HG03469 (cell line): ENCODE results near the gene NUDT8.
"Not testable (repeated sequence)": the region's sequence is repeated elsewhere in the genome, so short reads cannot be mapped to it uniquely, and the experiment has no call there.

Experiments
- ATAC-seq: cut with Tn5 transposase; IDR thresholded peaks from one replicate; pipeline ENCODE4 v1.9.1; 2021; ENCODE audit warnings: mild to moderate bottlenecking, moderate library complexity, moderate number of reproducible peaks; ENCODE audit not compliant: unreplicated experiment

Gene NUDT8

DNA sequence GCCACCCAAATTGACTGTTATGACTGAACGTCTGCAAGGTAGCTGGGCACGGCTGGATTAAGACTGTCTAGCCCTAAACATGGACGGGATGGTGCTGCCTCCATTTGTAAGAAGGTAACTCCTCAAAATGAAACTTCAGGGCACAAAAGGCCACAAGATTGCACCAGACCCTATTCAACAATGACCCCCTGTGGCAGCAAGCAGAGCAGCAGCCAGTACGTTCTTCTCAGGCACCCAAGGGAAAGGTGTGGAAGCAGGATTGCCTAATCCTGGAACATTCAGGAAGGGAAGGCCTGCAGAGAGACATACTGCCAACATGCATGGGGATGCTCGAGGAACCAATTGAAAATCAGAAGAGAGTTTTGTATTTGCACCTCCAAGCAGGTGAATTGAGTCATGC, 14.3 kb upstream of the NUDT8 start:
- no peak for ATAC-seq

DNA sequence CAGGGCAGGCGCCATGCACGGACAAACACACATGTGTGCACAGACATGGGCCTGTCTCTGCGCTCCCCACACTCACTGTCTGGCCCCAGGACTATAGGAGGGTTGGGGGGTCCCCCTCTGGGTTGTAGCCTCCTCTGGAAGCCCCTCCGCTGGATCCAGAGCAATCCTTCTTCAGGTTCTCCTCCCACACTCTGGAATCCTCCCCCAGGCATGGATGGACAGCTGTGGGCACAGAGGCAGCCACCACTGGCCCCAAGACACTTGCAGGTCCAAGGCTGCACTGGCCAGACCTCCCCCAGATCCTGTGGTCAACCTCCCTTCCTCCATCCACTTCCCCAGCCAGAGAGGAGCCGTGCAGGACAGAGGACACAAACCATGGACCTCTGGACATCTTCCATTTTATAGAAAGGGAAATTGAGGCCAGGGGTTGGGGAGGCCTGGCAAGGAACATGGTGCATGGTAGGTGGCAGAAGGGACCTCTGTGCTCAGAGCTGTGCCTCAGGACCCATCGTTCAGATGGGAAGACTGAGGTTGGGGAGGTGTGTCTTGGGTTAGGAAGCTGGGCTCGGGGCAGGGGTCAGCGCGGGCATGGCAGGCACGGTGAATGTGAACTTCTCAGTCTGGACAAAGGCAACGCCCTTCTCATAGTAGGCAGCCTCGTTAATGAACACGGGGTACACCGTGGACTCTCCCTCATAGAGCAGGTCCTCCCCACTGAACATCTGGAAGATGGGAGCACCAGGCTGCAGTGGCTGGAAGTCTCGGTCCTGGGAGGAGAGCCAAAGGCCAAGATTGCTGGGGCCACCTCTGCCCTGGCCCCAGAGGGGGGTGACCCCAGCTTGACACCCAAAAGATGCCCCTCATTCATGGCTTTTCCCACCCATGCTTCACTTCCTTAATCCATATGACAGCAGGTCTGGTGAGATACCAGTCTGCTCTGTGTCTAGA, 12.7 kb upstream of the NUDT8 start:
- ATAC-seq, result no peak

DNA sequence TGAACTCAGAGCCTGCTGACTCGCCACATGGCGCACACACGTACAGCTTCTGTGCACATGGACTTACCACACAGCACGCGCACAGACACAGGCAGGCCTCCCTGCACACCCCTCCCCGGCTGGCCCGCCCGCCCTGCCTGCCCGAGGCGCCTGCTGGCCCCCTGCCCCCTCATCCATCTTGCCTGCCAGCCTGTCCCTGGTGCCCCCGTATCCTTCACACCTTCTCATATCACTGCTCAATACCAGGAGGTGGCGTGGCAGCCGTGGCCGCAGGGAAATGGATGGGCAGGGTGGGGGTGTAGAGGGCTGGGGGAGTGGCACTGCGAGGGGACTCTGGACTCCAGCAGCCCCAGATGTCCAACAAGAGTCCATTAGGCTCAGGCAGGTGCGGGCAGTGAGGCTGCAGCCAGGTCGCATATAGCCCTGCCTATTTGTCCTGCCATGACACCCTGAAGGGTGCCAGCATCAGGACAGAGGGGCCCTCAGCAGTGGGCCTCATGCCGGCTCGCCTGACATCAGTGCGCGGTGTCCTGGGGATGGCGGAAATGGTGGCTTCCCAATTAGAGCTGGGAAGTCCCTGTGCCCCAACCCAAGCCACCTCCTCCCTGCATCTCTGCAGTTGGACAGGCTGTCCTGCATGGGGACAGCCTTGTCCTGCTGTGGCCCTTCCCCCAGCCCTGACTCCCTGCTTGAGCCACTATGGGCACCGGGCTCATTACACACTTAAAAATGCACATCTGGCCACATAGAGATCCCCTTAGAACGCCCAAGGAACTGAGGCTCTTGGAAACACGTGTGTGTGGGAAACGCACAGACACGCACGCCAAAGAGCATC, 11.8 kb upstream of the NUDT8 start:
- ATAC-seq, result no peak

DNA sequence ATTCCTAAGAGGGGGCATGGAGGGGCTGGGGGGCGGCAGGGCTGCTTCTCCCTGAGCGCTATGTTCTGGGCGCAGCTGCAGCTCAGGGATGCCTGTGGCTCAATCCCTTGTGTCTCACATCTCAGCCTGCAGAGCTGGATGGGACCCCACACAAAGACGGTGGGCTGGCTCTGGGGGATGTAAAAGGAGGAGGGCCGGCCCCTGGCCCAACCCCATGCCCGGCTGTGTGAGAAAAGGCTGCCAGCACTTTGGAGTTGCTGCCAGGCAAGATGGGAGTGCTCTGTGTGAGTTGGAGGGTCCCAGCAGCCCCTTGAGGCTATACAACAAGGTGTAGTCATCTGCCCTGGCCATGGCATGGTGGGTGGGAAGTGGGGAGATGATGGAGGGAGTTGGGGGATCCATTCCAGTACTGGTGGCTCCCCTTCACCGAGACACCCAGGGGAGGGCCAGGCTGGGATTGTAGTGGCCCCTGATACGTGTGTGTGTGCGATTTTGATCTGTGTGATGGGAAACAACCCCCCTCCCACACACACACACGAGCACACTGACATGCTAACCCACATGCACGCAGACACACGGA, 11.1 kb upstream of the NUDT8 start:
- ATAC-seq, result no peak

DNA sequence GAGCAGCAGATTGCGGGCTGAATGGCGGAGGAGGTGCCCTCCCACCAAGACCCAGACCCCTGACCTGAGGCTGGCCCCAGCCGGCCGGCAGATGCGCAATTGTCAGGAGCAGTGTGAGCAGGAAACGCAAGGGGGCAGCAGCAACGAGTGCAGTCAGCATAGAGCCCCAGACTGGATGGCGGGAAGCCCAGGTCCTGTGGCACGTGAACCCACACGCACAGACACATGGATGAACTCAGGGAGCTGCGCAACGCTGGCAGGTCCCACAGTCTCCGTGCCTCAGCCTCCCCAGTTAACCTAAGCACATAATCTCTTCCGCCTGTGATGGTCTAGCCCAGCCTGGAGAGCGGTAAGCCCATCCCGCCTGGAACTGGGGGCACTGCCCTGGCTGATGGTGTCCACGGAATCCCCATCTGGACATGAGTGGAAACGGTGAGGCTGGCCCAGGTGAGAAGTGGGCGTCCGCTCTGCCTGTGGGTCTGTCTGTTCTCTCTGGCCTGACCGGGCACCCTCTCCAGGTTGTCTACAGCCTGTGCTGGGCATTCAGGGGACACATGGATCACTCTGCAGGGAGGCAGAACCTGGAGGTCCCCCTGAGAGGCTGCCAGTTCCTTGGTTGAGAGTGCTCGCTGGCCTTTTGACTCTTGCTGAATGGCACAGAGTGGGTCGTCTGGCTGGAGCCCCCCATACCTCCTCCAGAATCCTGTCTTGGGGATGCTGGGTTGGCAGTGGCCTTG, 10.5 kb upstream of the NUDT8 start:
- ATAC-seq, result no peak

DNA sequence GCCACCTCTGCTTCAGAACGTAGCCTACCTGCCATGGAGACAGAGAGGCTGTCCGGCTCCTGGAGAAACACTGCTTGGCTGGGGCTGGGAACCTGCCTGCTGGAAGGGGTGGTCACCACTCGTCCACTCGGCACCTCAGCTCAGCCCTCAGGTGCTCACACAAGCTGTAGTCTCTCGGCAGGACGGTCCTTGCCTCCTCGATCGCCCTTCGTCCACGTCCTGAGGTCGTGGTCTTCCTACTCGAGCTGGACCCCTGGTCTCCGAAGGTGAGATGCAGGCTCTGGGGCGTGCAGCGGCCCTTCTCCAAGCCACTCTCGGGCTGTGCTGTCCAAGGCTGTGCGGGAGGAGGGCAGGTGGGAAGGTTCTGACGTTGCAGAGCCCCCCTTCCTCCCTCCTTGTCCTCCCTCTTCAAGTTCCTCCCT, 9.7 kb upstream of the NUDT8 start, which contains the start of gene TBX10:
Gene TBX10, minus strand, starts transcription at position 326 of the 422 bp plus-strand sequence. Its CDS starts 291 bp downstream, at position 35.
- no peak for ATAC-seq

DNA sequence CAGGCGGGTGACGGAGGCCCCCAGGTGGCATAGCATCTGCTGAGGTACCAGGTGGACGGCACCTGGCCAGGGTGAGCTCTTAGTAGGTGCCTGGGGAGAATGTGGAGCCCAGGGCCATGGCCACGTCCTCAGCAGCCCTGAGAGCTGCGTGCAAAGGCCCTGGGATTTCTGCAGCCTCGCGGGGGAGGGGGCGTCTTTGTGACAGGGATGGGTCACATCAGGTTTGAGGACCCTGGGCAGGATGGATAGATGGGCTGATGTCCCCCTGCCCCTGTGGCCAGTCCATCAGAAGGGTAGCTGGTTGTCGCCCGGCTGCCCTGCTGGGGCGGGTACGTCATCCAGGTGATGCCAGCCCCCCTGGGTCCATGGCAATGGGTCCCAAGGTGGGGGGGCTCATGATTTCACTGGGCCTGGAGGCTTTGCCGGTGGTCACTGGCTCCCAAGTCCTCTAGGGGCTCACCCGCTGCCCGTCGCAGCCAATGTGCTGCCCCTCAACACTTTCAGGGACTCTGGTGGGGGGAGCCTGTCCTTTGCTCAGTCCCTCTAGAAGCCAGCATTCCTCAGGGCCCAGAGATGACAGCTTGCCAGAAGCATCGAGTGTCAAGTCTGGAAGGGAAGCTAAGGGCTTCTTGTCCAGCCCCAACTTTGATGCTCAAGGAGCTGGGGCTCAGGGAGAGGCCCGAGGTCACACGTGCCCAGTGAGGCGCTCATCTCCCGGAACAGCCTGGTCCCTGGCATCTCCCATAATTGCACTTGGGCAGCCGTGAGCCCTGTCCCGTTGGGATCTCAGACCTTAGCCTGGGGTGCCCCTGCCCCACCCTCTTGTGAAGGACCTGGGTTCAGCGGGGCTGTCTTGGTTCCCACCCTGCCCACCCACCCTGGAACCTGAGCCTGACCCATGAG, 9.0 kb upstream of the NUDT8 start:
- no peak for ATAC-seq

DNA sequence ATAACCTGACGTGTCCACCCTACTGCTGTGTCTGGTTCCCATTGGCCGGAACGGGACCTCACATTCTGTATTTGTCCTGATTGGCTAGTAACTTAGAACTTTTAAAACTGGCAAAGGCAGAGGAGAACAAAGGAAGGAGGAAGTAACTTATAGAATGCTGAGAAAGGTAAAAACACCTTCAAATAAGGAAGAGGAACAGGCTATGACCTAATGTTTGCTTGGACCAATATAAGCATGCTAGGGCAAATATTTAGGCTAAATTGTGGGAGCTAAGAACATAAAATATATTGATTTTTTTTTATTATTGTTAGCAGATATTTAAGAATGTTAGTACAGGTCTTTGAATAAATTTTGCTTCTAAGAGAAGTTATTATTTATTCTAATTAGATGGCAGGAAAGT, 7.7 kb upstream of the NUDT8 start:
- ATAC-seq, result not testable (repeated sequence)

DNA sequence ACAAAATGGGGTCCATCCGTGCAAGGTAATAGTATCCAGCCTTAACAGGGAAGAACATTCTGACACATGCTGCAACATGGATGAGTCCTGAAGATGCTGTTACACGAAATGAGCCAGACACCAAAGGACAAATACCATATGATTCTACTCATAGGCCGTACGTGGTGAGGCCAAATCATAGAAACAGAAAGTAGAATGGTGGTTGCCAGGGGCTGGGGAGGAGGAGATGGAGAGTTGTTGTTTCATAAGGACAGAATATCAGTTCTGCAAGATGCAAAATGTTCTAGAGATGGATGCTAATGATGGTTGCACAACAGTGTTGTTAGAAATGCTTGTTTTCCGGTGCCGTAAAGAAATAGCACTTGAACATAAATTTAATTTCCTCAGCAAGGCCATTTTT, 7.2 kb upstream of the NUDT8 start:
- ATAC-seq, result no peak

DNA sequence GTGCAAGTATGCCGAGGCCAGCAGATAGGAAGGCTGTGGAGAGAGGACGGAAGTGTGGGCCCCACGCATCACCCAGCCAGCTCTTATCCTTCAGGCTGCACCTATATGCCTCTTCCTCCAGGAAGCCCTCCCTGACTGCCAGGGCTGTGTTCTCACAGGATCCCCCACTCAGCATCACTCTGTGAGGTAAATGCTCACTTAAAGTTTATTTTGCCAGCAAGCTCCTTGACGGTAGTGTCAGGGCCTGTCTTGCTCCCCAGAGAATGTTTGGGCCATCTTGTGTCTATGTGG, 5.4 kb upstream of the NUDT8 start:
- no peak for ATAC-seq

DNA sequence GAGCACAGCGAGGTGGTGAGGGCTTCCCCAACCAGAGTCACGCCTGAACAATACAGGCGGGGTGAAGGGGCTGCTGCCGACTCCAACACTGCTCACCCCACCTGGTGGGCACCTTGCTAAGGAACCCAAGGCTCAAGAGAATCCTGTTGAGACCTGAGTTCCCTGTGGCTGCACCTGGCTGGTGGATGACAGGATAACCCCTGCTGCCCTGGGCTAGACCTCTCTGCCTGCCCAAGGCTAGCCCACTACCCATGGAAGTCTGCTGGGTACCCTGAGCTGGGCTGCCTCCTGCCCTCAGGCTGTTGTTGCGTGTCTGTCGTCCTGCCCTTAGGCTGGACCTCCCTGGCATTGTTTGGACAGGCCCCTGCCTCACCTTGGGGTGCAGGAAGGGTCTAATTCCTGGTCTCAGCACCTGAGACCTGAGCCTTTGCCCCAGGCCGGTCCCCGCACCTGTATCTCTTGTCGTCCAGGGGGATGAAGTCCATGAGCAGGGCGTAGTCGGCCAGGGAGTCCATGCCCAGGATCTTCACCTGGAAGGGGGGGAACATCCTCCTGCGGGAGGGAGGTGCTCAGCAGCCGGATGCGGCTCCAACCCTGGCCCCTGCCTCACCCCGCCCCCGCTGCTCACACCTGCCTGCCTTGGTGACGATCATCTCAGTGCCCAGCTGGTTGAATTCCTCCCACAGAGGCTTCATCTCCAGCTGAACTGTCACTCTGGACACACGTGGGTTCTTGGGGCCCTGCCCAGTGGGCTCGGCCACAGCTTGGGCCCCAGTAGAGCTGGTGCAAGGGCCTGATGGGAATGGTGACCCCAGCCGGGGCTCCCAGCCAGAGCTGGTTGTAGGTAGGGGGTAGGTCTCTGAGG, 4.9 kb upstream of the NUDT8 start:
- no peak for ATAC-seq

DNA sequence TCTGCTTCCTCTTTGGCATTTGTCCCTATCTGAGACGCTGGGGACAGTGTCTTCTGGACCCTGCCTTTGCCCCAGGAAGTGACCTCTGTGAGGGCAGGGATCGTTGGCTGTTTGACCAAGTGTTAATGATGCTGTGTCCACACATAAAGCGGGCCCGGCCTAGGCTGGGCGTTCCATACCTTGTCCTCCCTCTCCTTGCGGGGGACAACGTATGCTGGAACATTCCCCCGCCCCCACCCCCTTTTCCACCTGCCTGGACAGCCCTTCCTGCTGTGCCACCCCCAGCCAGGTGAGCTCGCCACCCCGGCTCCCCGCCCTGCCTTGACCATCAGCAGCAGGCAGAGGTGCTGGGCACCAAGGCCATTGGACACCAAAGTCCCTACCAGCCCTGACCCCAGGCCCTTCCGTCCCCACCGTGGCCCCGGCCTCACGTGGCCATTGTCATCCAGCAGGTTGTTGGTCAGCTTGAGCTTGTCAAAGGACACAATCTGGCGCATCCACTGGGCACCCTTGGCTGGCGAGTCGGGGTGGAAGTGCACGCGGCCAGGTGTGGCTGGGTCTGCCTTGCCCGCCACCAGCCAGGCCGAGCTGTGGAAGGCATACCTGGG, 4.1 kb upstream of the NUDT8 start:
- ATAC-seq, result no peak

DNA sequence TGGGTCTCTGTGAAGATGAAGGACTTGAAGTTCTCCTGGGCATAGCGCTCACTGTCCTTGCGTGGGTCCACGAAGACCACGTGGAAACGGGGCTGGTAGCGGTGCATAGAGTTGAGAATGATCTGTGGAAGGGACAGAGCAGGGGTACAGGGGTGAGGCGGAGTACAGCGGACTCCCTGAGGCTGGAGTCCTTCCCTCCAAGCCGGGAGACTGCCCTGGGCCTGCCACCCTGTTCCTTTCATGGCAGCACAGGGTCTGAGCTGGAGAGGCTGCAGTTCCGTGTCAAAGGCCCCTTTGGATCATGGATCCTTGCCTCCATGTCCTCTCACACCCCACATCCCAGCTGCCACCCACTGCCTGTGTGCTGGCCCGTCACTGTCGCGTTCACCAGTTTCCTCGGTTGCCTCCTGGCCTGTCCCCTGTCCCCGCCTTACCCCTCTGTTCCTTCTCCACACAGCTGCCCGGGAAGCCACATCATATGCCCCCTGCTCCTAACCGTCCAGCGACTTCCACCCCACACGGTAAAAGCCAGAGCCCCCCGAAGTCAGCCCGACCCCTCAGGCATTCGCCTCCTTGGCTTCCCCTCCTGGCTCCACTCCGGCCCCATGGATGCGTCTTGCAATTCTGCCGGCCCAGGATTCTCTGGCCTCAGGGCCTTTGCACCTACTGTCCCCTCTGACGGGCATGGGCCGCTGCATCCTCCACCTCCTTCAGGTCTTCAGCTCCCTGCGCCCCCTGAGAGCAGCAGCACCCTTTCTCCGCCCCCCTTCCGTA, 3.4 kb upstream of the NUDT8 start:
- ATAC-seq, result no peak

DNA sequence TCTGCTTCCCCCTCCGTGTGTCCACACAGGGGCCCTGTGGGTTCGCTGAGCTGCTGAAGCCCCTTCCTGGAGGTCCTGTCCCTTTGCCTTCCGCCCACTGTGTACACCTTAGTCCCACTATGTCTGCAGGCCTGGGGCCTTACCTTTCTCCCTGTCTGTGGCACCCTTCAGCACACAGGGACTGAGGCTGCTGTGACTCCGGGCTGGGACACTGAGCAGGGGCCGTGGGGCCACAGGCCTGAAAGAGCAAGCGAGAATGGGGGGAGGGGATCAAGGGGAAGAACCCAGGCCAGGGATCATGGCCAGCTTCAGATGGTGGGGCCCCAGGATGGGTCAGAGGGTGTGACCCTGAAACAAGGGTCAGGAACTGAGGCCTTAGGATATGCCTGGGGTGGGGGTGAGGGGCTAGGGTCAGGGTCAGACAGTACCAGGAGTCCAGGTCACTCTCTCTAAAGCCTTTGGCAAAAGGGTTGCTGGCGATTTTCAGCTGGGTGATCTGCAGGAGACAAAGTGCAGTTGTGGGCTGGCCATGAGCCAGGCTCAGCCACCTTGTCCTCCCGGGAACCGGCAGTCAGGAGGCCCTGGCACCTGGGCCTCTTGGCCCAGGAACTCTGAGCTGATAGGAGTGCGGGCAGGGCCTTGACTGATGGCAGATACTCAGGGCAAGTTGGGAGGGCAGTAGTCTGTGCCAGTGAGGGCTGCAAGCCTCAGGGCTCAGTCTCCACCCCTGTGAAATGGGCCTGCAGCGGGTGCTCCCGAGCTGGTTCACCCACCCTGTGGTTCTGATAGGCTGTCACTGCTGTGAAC, 2.6 kb upstream of the NUDT8 start:
- no peak for ATAC-seq

DNA sequence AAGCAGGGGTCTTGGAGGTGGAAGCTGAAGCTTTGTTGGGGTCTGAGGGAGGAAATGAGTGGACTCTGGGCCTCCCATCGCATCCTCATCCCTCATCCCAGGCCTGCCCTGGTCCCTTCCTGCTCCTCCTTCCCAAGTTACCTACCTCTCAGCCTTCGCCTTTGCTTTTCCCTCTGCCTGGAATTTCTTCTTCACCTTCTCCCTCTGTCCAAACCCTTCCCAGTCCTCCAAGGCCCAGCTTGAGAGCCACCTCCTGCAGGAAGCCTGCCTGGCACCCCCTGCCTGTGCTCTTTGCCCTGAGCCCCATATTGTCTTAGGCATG, 2.1 kb upstream of the NUDT8 start:
- ATAC-seq, result no peak

DNA sequence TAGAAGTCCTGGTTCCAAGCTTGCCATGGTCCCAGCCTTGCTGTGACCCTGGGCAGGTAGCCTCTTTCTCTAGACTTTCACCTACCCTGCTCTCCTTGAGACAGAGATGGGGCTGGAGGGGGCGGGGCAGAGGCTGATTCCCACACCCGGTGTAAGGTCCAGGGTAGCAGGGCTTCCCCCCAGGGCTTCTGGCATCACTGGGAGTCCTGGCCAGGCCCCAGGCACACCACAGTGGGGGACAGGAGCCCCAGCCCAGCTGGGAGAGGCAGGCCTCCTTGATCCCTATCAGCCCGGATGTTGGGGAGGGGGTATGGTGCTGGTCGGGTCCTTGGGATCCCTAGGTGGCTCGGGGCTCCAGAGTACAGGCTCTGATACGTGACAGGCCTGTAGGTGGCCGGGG, 1.7 kb upstream of the NUDT8 start:
- no peak for ATAC-seq

DNA sequence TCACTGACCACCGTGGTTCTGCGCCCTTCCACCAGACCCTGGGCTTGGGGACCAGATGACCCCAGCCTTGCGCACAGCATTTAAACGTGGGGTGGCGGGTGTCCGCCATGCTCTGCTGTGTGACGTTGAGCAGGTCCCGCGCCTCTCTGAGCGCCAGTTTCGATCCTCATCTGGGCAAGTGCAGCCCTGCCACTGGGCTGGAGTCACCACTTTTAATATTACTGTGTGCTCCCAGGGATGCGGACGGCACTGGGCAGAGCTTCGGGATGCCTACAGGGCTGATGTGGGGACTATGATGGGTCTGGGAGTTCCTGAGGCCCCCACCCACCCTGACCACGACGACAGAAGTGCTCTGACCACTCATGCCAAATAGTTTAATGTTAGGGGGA, 1.2 kb upstream of the NUDT8 start:
- ATAC-seq, result no peak
